ENCODE results near the gene BCL11B. TPM values are rescaled to one million over a fixed set of nuclear protein-coding genes. Genes with fewer than 3 reads are reported as not detected.
A peak's percentile ranks its signal among the peaks of the same experiment; 100 is the strongest.

The BCL11B gene
- total RNA-seq, 1 donor from 2014 or later, result 11.5 TPM

DNA sequence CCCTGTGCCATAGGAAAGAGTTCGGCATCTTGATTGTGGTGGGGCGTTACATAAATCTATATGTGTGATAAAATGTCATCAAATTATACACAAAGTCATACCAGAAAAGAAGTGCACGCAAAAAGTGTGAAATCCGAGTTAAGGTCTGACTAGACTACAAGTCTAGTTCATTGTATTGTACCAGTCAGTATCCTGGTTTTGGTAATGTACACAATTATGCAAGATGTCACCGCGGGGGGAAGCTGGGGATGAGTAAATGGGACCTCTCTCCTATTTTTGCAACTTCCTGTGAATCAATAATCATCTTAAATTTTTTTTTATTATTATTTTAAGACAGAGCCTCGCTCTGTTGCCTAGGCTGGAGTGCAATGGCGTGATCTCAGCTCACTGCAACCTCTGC lies 43.2 kb upstream of the BCL11B start:
- Histone ChIP-seq H3K36me3 (no peaks in the 10 kb centered on the region), H3K9me3 (no peaks in the 10 kb centered on the region), H3K27ac (no peak overlapping the region), H3K4me1 (no peaks in the 10 kb centered on the region), H3K4me3 (no peak overlapping the region), H3K27me3 (no peaks in the 10 kb centered on the region)
- TF ChIP-seq POLR2A (IDR thresholded peaks at IDR 0.05), result no peak
- TF ChIP-seq, protein P1, sequence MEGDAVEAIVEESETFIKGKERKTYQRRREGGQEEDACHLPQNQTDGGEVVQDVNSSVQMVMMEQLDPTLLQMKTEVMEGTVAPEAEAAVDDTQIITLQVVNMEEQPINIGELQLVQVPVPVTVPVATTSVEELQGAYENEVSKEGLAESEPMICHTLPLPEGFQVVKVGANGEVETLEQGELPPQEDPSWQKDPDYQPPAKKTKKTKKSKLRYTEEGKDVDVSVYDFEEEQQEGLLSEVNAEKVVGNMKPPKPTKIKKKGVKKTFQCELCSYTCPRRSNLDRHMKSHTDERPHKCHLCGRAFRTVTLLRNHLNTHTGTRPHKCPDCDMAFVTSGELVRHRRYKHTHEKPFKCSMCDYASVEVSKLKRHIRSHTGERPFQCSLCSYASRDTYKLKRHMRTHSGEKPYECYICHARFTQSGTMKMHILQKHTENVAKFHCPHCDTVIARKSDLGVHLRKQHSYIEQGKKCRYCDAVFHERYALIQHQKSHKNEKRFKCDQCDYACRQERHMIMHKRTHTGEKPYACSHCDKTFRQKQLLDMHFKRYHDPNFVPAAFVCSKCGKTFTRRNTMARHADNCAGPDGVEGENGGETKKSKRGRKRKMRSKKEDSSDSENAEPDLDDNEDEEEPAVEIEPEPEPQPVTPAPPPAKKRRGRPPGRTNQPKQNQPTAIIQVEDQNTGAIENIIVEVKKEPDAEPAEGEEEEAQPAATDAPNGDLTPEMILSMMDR (IDR thresholded peaks at IDR 0.05), result no peak
- no peak for TF ChIP-seq POLR2AphosphoS5 (IDR thresholded peaks at IDR 0.05; ENCODE audit: insufficient read depth in 1 of 2, low read depth in 1 of 2)
- intact Hi-C loops (cut with DNase I), result no loop called here
- no peak for DNase-seq (ENCODE audit: extremely low spot score in 2 of 2)

DNA sequence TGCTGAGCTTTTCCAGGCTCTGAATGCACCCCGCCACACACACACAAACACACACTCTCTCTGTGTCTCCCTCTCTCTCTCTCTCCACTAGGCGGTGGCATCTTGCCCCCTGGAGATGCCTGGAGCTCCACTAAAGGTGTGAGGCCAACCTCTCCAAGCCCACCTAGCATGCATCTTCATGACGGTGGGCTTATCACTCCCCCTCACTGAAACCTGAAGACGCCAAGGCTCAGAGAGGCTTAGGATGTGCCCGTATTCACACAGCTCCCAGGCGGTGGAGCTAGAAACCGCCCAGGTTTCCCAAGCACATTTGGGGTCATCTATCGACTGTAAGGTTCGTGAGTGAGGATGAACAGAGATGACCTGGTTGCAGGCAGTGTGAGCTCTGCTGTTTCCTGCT lies 42.6 kb upstream of the BCL11B start:
- Histone ChIP-seq H3K27me3 (no peaks in the 10 kb centered on the region), H3K9me3 (no peaks in the 10 kb centered on the region), H3K4me1 (no peaks in the 10 kb centered on the region), H3K36me3 (no peaks in the 10 kb centered on the region), H3K4me3 (no peak overlapping the region), H3K27ac (no peak overlapping the region)
- TF ChIP-seq POLR2AphosphoS5 (IDR thresholded peaks at IDR 0.05; ENCODE audit: insufficient read depth in 1 of 2, low read depth in 1 of 2), result no peak
- no peak for TF ChIP-seq POLR2A (IDR thresholded peaks at IDR 0.05)
- TF ChIP-seq, protein P1 (IDR thresholded peaks at IDR 0.05), result no peak
- intact Hi-C loops (cut with DNase I), result no loop called here
- DNase-seq (ENCODE audit: extremely low spot score in 2 of 2), result no peak

DNA sequence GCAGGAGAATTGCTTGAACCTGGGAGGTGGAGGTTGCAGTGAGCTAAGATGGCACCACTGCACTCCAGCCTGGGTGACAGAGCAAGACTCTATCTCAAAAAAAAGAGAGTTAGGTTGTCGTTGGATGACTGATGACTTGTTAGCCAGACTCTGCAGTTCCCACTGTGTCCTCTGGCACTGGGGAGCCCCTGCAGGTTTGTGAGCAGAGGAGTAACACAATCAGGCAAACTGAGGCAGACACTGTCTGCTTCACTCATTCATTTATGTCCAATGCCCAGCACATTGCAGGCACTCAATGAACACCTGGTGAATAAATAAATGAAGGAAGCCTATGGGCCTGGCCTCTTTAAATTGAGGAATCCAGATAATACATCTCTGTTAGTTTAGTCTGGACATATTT lies 41.2 kb upstream of the BCL11B start:
- H3K4me1 ChIP-seq, result no peaks in the 10 kb centered on the region
- H3K27ac ChIP-seq, result no peak overlapping the region
- H3K36me3 ChIP-seq, result no peaks in the 10 kb centered on the region
- no peaks in the 10 kb centered on the region for H3K27me3 ChIP-seq
- TF ChIP-seq POLR2A (IDR thresholded peaks at IDR 0.05) (no peak), POLR2AphosphoS5 (IDR thresholded peaks at IDR 0.05; ENCODE audit: insufficient read depth in 1 of 2, low read depth in 1 of 2) (no peak)
- TF ChIP-seq, protein P1 (IDR thresholded peaks at IDR 0.05), result no peak
- intact Hi-C loops (cut with DNase I), result no loop called here
- no peak overlapping the region for H3K4me3 ChIP-seq
- DNase-seq (ENCODE audit: extremely low spot score in 2 of 2), result no peak
- no peaks in the 10 kb centered on the region for H3K9me3 ChIP-seq

DNA sequence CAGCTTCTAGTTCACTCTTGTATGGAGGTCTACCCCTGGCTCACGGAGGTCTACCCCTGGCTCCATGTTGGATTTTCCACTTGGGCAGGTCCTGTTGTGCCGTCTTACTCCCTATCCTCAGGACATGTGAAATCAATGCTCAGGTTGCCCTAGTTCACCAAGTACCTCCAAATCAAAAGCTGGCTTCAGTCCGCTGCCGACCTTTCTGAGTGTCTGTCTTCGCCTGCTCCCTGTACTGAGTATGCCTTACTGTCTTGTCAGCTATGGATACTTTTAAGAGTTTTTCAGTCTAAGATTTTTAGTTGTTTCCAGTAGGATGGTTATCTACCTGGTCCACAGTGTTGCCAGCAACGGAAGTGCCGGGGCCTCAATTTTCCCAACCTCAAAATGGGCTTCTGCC lies 40.1 kb upstream of the BCL11B start:
- peak in 1 of 2 donors; percentile 60 for DNase-seq (ENCODE audit: extremely low spot score in 2 of 2)
- H3K27ac ChIP-seq, result no peak overlapping the region
- intact Hi-C loops (cut with DNase I), result no loop called here
- H3K4me3 ChIP-seq, result no peak overlapping the region
- H3K4me1 ChIP-seq, result no peaks in the 10 kb centered on the region
- H3K27me3 ChIP-seq, result no peaks in the 10 kb centered on the region
- H3K36me3 ChIP-seq, result no peaks in the 10 kb centered on the region
- no peaks in the 10 kb centered on the region for H3K9me3 ChIP-seq
- TF ChIP-seq, protein P1 (IDR thresholded peaks at IDR 0.05), result no peak
- TF ChIP-seq POLR2AphosphoS5 (IDR thresholded peaks at IDR 0.05; ENCODE audit: insufficient read depth in 1 of 2, low read depth in 1 of 2), result no peak
- no peak for TF ChIP-seq POLR2A (IDR thresholded peaks at IDR 0.05)

DNA sequence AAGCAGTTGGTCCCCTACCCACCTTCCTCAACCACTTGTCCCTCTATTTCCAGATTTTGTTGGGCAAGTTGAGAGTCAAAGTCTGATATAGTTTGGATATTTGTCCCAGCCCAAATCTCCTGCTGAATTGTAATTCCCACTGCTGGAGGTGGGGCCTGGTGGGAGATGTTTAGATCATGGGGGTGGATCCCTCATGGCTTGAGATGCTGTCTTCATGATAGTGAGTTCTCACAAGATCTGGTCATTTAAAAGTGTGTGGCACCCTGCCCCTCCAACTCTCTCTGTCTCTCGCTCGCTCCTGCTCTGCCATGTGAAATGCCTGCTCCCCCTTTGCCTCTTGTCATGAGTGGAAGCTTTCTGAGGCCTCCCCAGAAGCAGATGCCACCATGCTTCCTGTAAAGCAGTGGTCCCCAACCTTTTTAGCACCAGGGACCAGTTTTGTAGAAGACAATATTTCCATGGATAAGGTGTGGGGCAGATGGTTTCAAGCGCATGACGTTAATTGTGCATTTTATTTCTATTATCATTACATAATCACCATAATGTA lies 37.3 kb upstream of the BCL11B start:
- H3K4me1 ChIP-seq, result no peaks in the 10 kb centered on the region
- H3K36me3 ChIP-seq, result no peaks in the 10 kb centered on the region
- H3K9me3 ChIP-seq, result no peaks in the 10 kb centered on the region
- no peak overlapping the region for H3K27ac ChIP-seq
- peak in 1 of 2 donors; percentile 71 for DNase-seq (ENCODE audit: extremely low spot score in 2 of 2)
- H3K27me3 ChIP-seq, result no peaks in the 10 kb centered on the region
- TF ChIP-seq POLR2AphosphoS5 (IDR thresholded peaks at IDR 0.05; ENCODE audit: insufficient read depth in 1 of 2, low read depth in 1 of 2) (no peak), POLR2A (IDR thresholded peaks at IDR 0.05) (no peak)
- TF ChIP-seq, protein P1 (IDR thresholded peaks at IDR 0.05), result no peak
- no peak overlapping the region for H3K4me3 ChIP-seq
- intact Hi-C loops (cut with DNase I), result no loop called here

All from vagina (tissue), 2 donors.